T-helper 2 cell treated with Interferon-gamma antibody and Interleukin-4, amounts not matched to agents 5 μg/mL and 100 μg/mL, for 36 hours (primary cell): ENCODE measurements around the gene LSM14B.
A peak's percentile ranks its signal among the peaks of the same experiment; 100 is the strongest.

Source experiments
- DNase-seq: peaks from one replicate; pipeline ENCODE4 v3.0.0; 2021; ENCODE audit warnings: low spot score
- H3K27ac Mint-ChIP-seq: one replicate; pipeline ENCODE4 v1.8.0; 2021; ENCODE audit warnings: mild to moderate bottlenecking, mixed read lengths
- H3K27me3 Mint-ChIP-seq: one replicate; pipeline ENCODE4 v1.8.0; 2021; ENCODE audit warnings: low read depth, mixed read lengths
- H3K36me3 Mint-ChIP-seq: one replicate; pipeline ENCODE4 v1.8.0; 2021; ENCODE audit warnings: low read depth, mixed read lengths
- H3K4me1 Mint-ChIP-seq: one replicate; pipeline ENCODE4 v1.8.0; 2021; ENCODE audit warnings: low read depth, mixed read lengths
- H3K4me3 Mint-ChIP-seq: one replicate; pipeline ENCODE4 v1.8.0; 2022; ENCODE audit warnings: mild to moderate bottlenecking, moderate library complexity, mixed read lengths
- H3K9me3 Mint-ChIP-seq: one replicate; pipeline ENCODE4 v1.8.0; 2021; ENCODE audit warnings: mixed read lengths

Gene LSM14B

GRCh38 chr20:62163485-62163865 is 41.2 kb downstream of the LSM14B start:
- peaks cover 17% of the 10 kb centered on the region for H3K36me3 Mint-ChIP-seq
- DNase-seq: no peak
- no peaks in the 10 kb centered on the region for H3K9me3 Mint-ChIP-seq
- H3K27me3 Mint-ChIP-seq: no peaks in the 10 kb centered on the region
- no peak overlapping the region for H3K27ac Mint-ChIP-seq
- peaks cover 7% of the 10 kb centered on the region for H3K4me1 Mint-ChIP-seq
- no peak overlapping the region for H3K4me3 Mint-ChIP-seq

- Mint-ChIP-seq H3K27ac (no peak overlapping the region), H3K4me1 (peaks cover 5% of the 10 kb centered on the region), H3K4me3 (no peak overlapping the region), H3K36me3 (peaks cover 17% of the 10 kb centered on the region), H3K27me3 (no peaks in the 10 kb centered on the region), H3K9me3 (no peaks in the 10 kb centered on the region)
- no peak for DNase-seq
Measured at GRCh38 chr20:62163986-62164762, 41.9 kb downstream of the LSM14B start.

- H3K4me3 Mint-ChIP-seq: no peak overlapping the region
- no peaks in the 10 kb centered on the region for H3K27me3 Mint-ChIP-seq
- no peak overlapping the region for H3K27ac Mint-ChIP-seq
- no peaks in the 10 kb centered on the region for H3K4me1 Mint-ChIP-seq
- peaks cover 22% of the 10 kb centered on the region for H3K36me3 Mint-ChIP-seq
- no peaks in the 10 kb centered on the region for H3K9me3 Mint-ChIP-seq
- no peak for DNase-seq
Measured at GRCh38 chr20:62164879-62165761, 42.8 kb downstream of the LSM14B start.

DNA sequence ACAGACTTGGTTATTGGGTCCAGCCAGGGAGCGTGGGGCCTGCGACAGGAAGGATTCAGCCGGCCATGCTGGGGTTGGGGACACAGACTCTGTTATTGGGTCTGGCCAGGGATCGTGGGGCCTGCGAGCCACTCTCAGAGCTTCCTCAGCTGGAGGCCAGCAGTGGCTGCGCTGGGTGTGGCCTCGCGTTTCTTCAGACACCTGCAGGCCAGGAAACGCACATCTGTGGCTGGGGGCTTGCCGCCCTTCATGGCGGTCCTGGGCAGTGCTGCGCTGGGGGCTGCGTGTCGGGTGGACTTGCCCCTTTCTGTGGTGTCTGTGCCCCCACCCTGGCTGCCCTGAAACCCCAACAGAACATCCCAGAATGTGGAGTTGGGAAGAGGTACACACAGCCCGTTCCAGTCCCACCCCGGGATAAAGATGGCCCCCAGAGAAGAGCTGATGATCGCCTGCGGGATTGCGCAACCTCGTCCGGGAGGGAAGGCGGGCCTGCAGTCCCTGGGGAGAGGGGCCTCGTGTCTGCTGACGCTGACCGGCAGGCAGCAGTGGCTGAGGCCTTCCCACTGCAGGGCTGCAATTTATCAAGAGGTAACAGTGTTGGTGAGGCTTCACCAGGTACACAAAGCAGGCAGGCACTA is 43.6 kb downstream of the LSM14B start:
- no peaks in the 10 kb centered on the region for H3K9me3 Mint-ChIP-seq
- no peak for DNase-seq
- no peaks in the 10 kb centered on the region for H3K27me3 Mint-ChIP-seq
- H3K27ac Mint-ChIP-seq: no peak overlapping the region
- H3K4me3 Mint-ChIP-seq: no peak overlapping the region
- H3K36me3 Mint-ChIP-seq: peaks cover 17% of the 10 kb centered on the region
- no peaks in the 10 kb centered on the region for H3K4me1 Mint-ChIP-seq

- Mint-ChIP-seq H3K36me3 (peaks cover 17% of the 10 kb centered on the region), H3K27me3 (no peaks in the 10 kb centered on the region), H3K4me3 (no peak overlapping the region), H3K27ac (no peak overlapping the region), H3K9me3 (no peaks in the 10 kb centered on the region), H3K4me1 (no peaks in the 10 kb centered on the region)
- DNase-seq: no peak
Measured at GRCh38 chr20:62167474-62167873, 45.2 kb downstream of the LSM14B start.

DNA sequence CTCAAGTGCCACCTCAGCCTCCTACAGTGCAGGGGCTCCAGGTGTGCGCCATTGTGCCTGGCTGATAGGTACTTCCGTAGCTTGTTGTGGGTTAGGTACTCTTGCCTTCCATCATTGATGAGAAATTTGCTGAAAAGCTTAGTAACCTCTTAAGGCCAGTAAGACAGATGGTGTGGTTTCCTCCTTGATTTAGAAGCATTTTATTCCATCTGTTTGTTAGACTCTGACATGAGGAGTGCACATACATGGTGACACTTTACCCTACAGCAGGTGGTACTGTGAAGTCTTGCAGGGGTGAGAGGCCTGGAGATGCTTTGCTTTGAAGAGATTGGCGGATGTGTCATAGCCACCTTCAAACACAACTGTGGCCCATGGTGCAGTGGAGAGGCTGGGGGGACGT is 45.8 kb downstream of the LSM14B start:
- Mint-ChIP-seq H3K4me3 (no peak overlapping the region), H3K27ac (no peak overlapping the region), H3K4me1 (no peaks in the 10 kb centered on the region)

DNA sequence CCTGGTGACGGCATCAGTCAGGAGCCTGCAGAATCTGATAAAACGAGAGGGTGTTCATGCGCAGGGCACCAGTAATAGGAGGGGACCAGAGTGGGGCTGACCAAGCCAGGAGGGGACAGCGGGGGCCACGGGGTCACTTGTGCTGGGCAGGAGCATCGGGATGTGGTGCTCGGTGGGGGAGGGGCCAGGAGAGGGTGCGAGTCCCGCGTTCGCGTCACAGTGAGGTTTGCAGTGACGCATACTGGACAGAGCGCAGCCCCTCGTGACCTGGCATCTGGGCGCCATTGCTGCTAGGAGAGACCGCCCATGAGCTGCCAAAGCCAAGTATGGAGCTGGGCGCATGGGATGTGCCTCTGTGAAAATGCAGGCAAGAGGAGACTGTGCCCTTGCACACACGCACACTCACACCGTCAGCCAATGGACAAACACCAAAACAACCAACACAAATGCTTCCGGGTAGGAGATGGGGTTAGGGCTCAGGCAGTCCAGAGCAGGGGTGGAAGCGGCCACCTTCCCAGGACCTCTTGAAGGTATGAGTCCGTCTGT is 46.7 kb downstream of the LSM14B start:
- Mint-ChIP-seq H3K27ac (no peak overlapping the region), H3K36me3 (peaks cover 15% of the 10 kb centered on the region), H3K4me3 (no peak overlapping the region), H3K4me1 (no peaks in the 10 kb centered on the region), H3K27me3 (no peaks in the 10 kb centered on the region), H3K9me3 (no peaks in the 10 kb centered on the region)
- DNase-seq: no peak

More for the DNA sequence above, 45.8 kb downstream of the LSM14B start:
- Mint-ChIP-seq H3K9me3 (no peaks in the 10 kb centered on the region), H3K36me3 (peaks cover 16% of the 10 kb centered on the region), H3K27me3 (no peaks in the 10 kb centered on the region)
- no peak for DNase-seq

- Mint-ChIP-seq H3K27me3 (no peaks in the 10 kb centered on the region), H3K4me1 (no peaks in the 10 kb centered on the region), H3K36me3 (peaks cover 13% of the 10 kb centered on the region), H3K4me3 (no peak overlapping the region), H3K9me3 (no peaks in the 10 kb centered on the region), H3K27ac (no peak overlapping the region)
- no peak for DNase-seq
Measured at GRCh38 chr20:62170536-62170935, 48.3 kb downstream of the LSM14B start.

DNA sequence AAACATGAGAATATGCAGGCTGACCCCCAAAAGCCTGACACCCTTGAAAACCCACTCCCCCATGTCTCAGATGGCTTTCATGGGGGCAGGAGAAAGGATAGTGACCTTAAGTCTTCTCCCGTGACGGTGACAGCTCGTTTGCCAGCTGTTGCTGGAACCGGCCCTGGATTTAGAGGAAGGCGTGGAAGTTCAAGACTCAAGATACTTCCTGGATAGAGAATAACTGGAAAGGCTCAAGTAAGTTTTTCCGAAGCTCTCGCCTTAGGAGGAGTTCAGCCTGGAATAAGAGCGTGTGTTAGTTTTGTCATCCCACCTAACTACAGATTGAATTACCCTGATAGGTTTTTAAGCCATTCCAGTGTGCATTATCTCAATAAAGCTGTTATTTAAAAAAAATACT is 49.0 kb downstream of the LSM14B start:
- Mint-ChIP-seq H3K27me3 (no peaks in the 10 kb centered on the region), H3K9me3 (no peaks in the 10 kb centered on the region), H3K4me3 (no peak overlapping the region), H3K36me3 (peaks cover 13% of the 10 kb centered on the region), H3K4me1 (no peaks in the 10 kb centered on the region), H3K27ac (no peak overlapping the region)
- DNase-seq: no peak

DNA sequence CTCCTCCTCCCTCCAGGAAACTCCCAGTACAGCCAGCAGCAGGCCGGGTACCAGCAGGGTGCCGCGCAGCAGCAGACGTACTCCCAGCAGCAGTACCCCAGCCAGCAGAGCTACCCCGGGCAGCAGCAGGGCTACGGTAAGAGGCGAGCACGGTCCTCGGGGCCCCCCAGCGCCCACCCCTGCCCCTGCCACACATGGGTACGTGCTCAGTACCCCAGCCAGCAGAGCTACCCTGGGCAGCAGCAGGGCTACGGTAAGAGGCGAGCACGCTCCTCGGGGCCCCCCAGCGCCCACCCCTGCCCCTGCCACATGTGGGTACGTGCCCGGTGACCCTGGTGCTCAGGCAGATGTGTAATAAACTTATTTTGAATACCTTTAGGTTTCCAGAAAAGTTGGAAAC is 50.4 kb downstream of the LSM14B start:
- Mint-ChIP-seq H3K4me1 (no peaks in the 10 kb centered on the region), H3K27ac (no peak overlapping the region), H3K27me3 (no peaks in the 10 kb centered on the region), H3K4me3 (no peak overlapping the region), H3K36me3 (peaks cover 13% of the 10 kb centered on the region), H3K9me3 (no peaks in the 10 kb centered on the region)
- no peak for DNase-seq

DNA sequence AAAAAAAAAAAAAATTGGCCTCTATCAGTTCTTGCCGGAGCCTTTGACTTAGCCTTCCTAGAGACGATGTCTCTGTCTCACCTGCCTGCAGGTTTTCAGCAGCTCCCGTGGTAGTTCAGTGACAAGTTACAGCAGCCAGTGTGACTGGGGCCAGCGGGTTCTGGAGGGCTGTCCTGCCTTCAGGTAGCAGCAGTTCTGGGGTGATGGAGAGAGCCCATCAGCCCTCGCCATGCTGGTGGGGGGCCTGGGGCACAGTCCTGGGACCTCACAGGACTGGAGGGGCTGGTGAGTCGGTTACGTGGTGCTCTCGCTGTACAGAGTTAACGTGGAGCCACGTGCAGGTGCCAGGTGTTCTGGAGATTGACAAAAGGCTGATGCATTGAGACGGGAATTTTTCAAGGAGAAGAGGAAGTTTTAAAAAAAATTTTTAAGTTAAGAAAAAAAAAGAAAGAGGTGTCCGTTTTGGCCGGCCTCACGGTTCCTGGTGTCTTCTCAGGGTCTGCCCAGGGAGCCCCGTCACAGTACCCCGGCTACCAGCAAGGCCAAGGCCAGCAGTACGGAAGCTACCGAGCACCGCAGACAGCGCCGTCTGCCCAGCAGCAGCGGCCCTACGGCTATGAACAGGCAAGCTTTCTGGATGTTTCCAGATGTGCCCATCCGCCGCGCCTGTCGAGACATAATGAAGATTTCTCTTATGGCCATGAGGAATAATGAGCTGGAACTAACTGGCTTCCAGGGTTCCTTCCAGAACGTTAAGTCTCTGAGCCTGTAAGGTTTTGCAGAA is 51.9 kb downstream of the LSM14B start:
- H3K27me3 Mint-ChIP-seq: no peaks in the 10 kb centered on the region
- H3K27ac Mint-ChIP-seq: no peak overlapping the region
- no peaks in the 10 kb centered on the region for H3K9me3 Mint-ChIP-seq
- no peak overlapping the region for H3K4me3 Mint-ChIP-seq
- DNase-seq: no peak
- H3K4me1 Mint-ChIP-seq: no peaks in the 10 kb centered on the region
- H3K36me3 Mint-ChIP-seq: peaks cover 17% of the 10 kb centered on the region

GRCh38 chr20:62174870-62175624 is 52.8 kb downstream of the LSM14B start:
- no peaks in the 10 kb centered on the region for H3K27me3 Mint-ChIP-seq
- peaks cover 11% of the 10 kb centered on the region for H3K36me3 Mint-ChIP-seq
- peak overlapping the region; percentile 24 for H3K27ac Mint-ChIP-seq
- H3K4me3 Mint-ChIP-seq: no peak overlapping the region
- no peaks in the 10 kb centered on the region for H3K4me1 Mint-ChIP-seq
- no peaks in the 10 kb centered on the region for H3K9me3 Mint-ChIP-seq
- DNase-seq: no peak

GRCh38 chr20:62175711-62176110 is 53.4 kb downstream of the LSM14B start:
- H3K4me1 Mint-ChIP-seq: no peaks in the 10 kb centered on the region

More at GRCh38 chr20:62175711-62176110, 53.4 kb downstream of the LSM14B start:
- no peak overlapping the region for H3K27ac Mint-ChIP-seq
- no peak overlapping the region for H3K4me3 Mint-ChIP-seq
- no peak for DNase-seq
- peaks cover 11% of the 10 kb centered on the region for H3K36me3 Mint-ChIP-seq
- no peaks in the 10 kb centered on the region for H3K9me3 Mint-ChIP-seq
- H3K27me3 Mint-ChIP-seq: no peaks in the 10 kb centered on the region
